ENCODE results near the gene TLN1. TPM values are rescaled to one million over a fixed set of nuclear protein-coding genes. Genes with fewer than 3 reads are reported as not detected.

TLN1 gene
- total and polyA plus RNA-seq, 10 of the 15 experiments (the other 5 are each of a cell fraction or from before 2014, with no cell fraction given), result 11.6 to 305 (median 71.9) TPM

DNA sequence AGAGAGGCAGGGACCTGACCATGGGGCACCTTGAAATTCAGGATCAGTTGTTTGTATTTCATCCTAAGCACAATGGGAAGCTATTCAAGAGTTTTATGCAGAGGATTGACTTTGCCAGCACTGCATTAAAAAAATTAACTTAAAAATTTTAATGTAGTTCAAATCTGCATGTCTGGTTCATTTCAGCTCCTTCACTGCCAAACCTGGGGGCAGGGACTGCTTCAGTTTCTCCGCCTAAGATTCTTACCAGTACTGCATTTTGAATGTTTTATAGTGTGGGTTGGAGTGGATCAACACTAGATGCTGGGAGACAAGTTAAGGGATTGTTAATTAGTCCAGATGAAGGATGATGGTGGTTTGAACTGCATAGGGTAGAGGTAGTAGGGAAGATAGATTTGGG, 37.8 kb upstream of the TLN1 start (continued):
- TF ChIP-seq SP1 (IDR thresholded peaks at IDR 0.05; ENCODE audit: low read depth, low read length) (no peak), ESRRA (IDR thresholded peaks at IDR 0.05; ENCODE audit: low read length) (no peak), RCOR1 (conservative IDR thresholded peaks at IDR 0.05; ENCODE audit: low read depth, low read length) (no peak)

- ATAC-seq (no peak), DNase-seq (ENCODE audit: low read depth, low spot score) (no peak), FAIRE-seq (no peak)
- RAD21 ChIA-PET (ENCODE audit: unreplicated experiment), result no interaction called here
- no peak for TF ChIP-seq REST (IDR thresholded peaks at IDR 0.05; ENCODE audit: low read depth, low read length)
- TF ChIP-seq CBX5 (IDR thresholded peaks at IDR 0.05; ENCODE audit: low read depth), result no peak
- no peak for TF ChIP-seq ZNF687 (IDR thresholded peaks at IDR 0.05)
- TF ChIP-seq MEF2B (IDR thresholded peaks at IDR 0.05; ENCODE audit: partially characterized antibody, poor library complexity, severe bottlenecking), result no peak
- no peak for TF ChIP-seq NBN (IDR thresholded peaks at IDR 0.05)
- TF ChIP-seq HDAC6 (IDR thresholded peaks at IDR 0.05; ENCODE audit: unreplicated experiment), result no peak
- TF ChIP-seq MXI1 (IDR thresholded peaks at IDR 0.05; ENCODE audit: low read depth, low read length), result no peak
- TF ChIP-seq EP300 (IDR thresholded peaks at IDR 0.05; ENCODE audit: borderline replicate concordance in 1 of 2, control insufficient read depth in 1 of 2, low read depth in 2 of 2, low read length in 2 of 2), result no peak
- no peak overlapping the region for H3K27ac ChIP-seq (ENCODE audit: control insufficient read depth, insufficient read depth)
- in situ Hi-C loops (cut with MboI) (no loop called here), intact Hi-C loops (cut with micrococcal nuclease; ENCODE audit: unreplicated experiment) (no loop called here)
- H2AFZ ChIP-seq (ENCODE audit: control insufficient read depth, low read depth, low read length), result no peak overlapping the region
- SMC1A ChIA-PET (ENCODE audit: uncharacterized antibody, unreplicated experiment), result interaction anchor here (1.0 to 1.4 kb wide), 2 partner anchors 20 to 40 kb away, joined by 4 to 6 read pairs; no protein-coding TSS in a partner anchor
- peaks cover 4% of the 10 kb centered on the region for H3K79me2 ChIP-seq (ENCODE audit: control insufficient read depth, insufficient read depth, low read length)
- H3K27me3 ChIP-seq (replicated peaks in 1 of 2; ENCODE audit: control insufficient read depth in 2 of 2, insufficient read depth in 2 of 2, low read length in 1 of 2), result no peaks in the 10 kb centered on the region
- WGBS (ENCODE audit: insufficient coverage, insufficient replicate concordance, low lambda C conversion rate, missing lambda C conversion rate), result 100% methylated on average over 1 of the region's 1 CpG
- H3K9ac ChIP-seq (ENCODE audit: control insufficient read depth, insufficient read depth, low read length), result no peak overlapping the region
- H3K4me3 ChIP-seq, result no peak overlapping the region
- no peaks in the 10 kb centered on the region for H4K20me1 ChIP-seq (ENCODE audit: control insufficient read depth, insufficient read depth)
- no peaks in the 10 kb centered on the region for H3K9me3 ChIP-seq (replicated peaks; ENCODE audit: control insufficient read depth, insufficient read depth, low read length)
- CTCF ChIA-PET, result no interaction called here
- no peaks in the 10 kb centered on the region for H3K4me1 ChIP-seq (ENCODE audit: control insufficient read depth, insufficient read depth, low read length)
- H3K4me2 ChIP-seq (ENCODE audit: control insufficient read depth, insufficient read depth), result no peak overlapping the region
- POLR2A ChIA-PET, result no interaction called here
- 0 out of 4 replicates have a peak, but pooled peaks cover 0 to 3% of the 10 kb centered on the region in 2 experiments for H3K36me3 ChIP-seq (ENCODE audit: control insufficient read depth in 2 of 2, insufficient read depth in 2 of 2, low read length in 1 of 2)
- BruUV-seq (replicated peaks), result no TSS peak
Measured at GRCh38 chr9:35767458-35767857, 35.5 kb upstream of the TLN1 start.
